ENCODE results near the gene C11orf21. TPM values are rescaled to one million over a fixed set of nuclear protein-coding genes. Genes with fewer than 3 reads are reported as not detected.

The C11orf21 gene
- total RNA-seq, 6 donors from 2014 or later, result 2.3 to 20.3 (median 9.5) TPM

DNA sequence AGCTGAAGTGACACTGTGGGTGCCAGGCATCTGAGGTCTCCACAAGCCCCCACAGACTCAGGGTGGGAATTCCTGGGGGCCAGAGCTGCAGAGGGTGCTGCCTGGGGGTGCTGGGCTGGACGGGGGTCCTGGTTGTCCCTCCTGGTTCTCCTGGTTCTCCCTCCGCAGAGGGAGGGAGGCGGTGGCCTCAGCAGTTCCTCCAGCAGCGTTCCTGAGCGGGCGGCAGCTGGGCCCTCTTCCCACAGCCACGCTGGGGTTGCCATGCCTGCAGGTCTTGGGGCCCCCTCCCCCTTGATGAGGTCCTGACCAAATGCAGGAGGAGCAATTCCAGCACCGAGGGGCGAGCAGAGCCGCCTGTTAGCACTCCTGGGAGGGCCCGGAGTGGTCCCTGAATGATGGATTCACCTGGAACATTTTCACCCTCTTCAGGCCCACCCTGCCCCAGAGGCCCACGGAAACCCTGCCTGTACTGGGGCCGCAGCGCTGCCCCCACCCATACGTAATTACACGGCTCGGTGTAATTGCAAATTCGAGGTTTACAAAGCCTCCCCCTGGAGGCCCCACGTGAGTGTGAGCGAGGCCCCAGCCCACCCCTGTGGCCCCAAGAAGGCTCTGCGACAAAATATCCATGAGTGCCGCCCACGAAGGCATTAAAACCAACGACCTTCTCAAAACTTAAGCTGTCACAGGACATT lies 635 bp downstream of the C11orf21 start:
- Histone ChIP-seq H3K9me3 (no peaks in the 10 kb centered on the region), H3K4me1 (peaks cover 33 to 60% (median 43%) of the 10 kb centered on the region in 4 donors), H3K36me3 (no peaks in the 10 kb centered on the region), H3K27ac (peak overlapping the region; percentile 69 to 93 (median 85)), H3K4me3 (peak overlapping the region in 3 of 4 donors; percentile 23 to 42 (median 31)), H3K27me3 (no peaks in the 10 kb centered on the region)
- ATAC-seq (ENCODE audit: low FRiP score in 2 of 2), result no peak
- TF ChIP-seq POLR2A (IDR thresholded peaks at IDR 0.05) (no peak), EP300 (IDR thresholded peaks at IDR 0.05) (no peak), POLR2AphosphoS5 (IDR thresholded peaks at IDR 0.05) (no peak)
- TF ChIP-seq, protein P1, sequence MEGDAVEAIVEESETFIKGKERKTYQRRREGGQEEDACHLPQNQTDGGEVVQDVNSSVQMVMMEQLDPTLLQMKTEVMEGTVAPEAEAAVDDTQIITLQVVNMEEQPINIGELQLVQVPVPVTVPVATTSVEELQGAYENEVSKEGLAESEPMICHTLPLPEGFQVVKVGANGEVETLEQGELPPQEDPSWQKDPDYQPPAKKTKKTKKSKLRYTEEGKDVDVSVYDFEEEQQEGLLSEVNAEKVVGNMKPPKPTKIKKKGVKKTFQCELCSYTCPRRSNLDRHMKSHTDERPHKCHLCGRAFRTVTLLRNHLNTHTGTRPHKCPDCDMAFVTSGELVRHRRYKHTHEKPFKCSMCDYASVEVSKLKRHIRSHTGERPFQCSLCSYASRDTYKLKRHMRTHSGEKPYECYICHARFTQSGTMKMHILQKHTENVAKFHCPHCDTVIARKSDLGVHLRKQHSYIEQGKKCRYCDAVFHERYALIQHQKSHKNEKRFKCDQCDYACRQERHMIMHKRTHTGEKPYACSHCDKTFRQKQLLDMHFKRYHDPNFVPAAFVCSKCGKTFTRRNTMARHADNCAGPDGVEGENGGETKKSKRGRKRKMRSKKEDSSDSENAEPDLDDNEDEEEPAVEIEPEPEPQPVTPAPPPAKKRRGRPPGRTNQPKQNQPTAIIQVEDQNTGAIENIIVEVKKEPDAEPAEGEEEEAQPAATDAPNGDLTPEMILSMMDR (IDR thresholded peaks at IDR 0.05), result no peak
- peak; percentile 43 to 62 for DNase-seq
- WGBS, 2 donors, result 44 to 77% methylated on average over 7 to 24 of the region's 24 CpGs

DNA sequence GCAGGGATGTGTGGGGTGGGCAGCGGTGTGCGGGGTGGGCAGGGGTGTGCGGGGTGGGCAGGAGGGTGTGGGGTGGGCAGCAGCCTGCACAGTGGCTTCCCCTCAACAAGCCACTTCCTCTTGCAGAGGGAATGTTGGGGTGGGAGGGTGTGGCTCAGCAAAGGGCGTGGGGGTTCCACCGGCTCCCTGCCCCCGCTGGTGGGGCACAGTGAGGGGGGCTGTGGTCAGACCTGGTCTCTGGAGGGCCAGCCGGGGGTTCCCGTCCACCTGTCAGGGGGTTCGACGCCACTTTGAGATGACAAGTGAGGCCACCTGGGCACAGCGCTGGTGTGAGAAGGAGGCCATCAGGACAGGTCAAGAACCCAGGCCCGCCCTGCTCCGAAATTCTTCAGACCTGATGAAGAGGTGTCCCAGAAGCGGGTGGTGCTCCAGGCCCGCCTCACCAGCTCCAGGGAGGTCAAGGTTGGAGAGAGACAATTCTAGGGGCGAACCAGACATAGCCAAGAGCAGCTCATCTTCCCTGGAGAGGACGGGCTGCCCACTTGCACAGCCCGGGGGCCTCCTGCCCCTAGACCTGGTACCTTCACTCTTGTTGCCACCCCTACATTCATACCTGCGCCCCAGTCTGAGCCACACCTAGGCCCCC lies 1.3 kb downstream of the C11orf21 start:
- H3K27me3 ChIP-seq, result no peaks in the 10 kb centered on the region
- peaks cover 27 to 53% (median 36%) of the 10 kb centered on the region in 4 donors for H3K4me1 ChIP-seq
- no peak for TF ChIP-seq POLR2A (IDR thresholded peaks at IDR 0.05)
- no peak for TF ChIP-seq EP300 (IDR thresholded peaks at IDR 0.05)
- TF ChIP-seq, protein P1 (IDR thresholded peaks at IDR 0.05), result no peak
- TF ChIP-seq POLR2AphosphoS5 (IDR thresholded peaks at IDR 0.05), result no peak
- H3K27ac ChIP-seq, result peak overlapping the region; percentile 69 to 93 (median 85)
- ATAC-seq (ENCODE audit: low FRiP score in 2 of 2) (no peak), DNase-seq (peak; percentile 25 to 62)
- WGBS, 2 donors, result 44 to 58% methylated on average over 8 to 18 of the region's 19 CpGs
- H3K36me3 ChIP-seq, result no peaks in the 10 kb centered on the region
- peak overlapping the region in 3 of 4 donors; percentile 23 to 42 (median 31) for H3K4me3 ChIP-seq
- no peaks in the 10 kb centered on the region for H3K9me3 ChIP-seq

DNA sequence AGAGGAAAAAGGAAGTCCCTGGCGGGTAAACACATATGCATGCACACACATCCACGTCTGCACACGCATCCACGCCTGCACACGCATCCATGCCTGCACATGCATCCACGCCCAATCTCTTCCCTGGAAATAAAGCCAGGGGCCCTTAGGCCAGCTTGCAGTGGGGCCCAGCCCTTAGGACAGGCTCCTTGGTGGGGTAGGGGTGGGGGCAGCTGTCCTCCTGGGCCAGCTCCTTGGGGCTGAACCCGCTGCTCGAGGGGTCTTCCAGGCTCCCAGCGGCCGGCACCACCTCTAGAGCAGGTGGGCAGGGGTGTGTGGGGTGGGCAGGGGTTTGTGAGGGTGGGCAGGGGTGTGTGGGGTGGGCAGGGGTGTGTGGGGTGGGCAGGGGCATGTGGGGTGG lies 1.9 kb downstream of the C11orf21 start:
- H3K27ac ChIP-seq, result no peak overlapping the region
- 65 to 81% methylated on average over 6 of the region's 10 CpGs for WGBS, 2 donors
- no peaks in the 10 kb centered on the region for H3K9me3 ChIP-seq
- H3K27me3 ChIP-seq, result no peaks in the 10 kb centered on the region
- TF ChIP-seq EP300 (IDR thresholded peaks at IDR 0.05), result no peak
- TF ChIP-seq POLR2A (IDR thresholded peaks at IDR 0.05), result no peak
- TF ChIP-seq, protein P1 (IDR thresholded peaks at IDR 0.05), result no peak
- no peak for TF ChIP-seq POLR2AphosphoS5 (IDR thresholded peaks at IDR 0.05)
- peaks cover 20 to 47% (median 30%) of the 10 kb centered on the region in 4 donors for H3K4me1 ChIP-seq
- no peaks in the 10 kb centered on the region for H3K36me3 ChIP-seq
- no peak for ATAC-seq (ENCODE audit: low FRiP score in 2 of 2)
- no peak overlapping the region for H3K4me3 ChIP-seq
- DNase-seq, result peak in 1 of 2 donors; percentile 41

DNA sequence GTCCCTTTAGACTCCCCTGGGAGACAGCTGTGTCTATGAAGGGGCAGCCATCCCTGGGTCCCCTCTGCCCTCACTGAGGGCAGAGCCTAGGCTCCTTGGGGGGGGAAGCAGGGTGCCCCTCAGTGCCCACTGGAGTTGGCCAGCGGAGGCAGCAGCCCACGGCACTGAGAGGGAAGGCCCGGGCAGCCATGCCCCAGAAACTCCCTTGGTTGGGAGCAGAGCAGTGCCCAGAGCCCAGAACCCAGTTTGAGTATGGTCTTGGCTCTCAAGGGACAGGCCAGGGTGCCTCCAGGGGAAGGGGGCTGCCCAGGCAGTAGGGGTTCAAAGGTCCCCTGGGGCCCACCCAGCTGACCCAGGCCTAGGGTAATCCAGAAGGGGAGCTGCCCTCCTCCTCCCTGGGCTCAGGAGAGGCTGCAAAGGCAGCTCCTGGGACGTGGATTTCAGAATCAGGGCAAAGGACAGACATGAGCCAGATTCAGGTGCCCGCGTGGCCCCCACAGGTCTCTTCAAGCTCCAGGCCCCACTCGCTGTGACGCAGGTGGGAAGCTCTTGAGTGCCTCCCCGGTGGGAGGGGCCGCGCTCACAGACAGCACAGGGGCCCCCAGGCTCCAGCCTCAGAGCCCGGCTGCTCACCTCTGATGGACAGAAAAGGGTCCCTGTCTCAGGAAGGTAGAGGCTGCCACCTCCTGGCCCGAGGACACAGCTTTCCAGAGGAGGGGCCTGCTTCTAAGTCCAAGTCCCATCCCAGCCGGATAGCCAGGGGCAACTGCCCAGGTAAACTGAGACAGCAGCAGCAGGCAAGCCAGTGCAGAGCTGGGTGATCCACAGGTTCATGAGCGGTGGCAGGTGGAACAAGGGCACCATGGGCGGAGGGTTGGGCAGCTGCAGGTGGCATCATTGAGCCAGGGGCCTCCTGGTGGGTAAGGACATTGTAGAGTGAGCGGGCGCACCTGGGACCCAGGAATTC lies 2.6 kb downstream of the C11orf21 start:
- Histone ChIP-seq H3K9me3 (no peaks in the 10 kb centered on the region), H3K27ac (no peak overlapping the region), H3K36me3 (no peaks in the 10 kb centered on the region), H3K4me3 (no peak overlapping the region), H3K27me3 (no peaks in the 10 kb centered on the region), H3K4me1 (peaks cover 13 to 40% (median 23%) of the 10 kb centered on the region in 4 donors)
- 78 to 83% methylated on average over 4 to 6 of the region's 18 CpGs for WGBS, 2 donors
- no peak for ATAC-seq (ENCODE audit: low FRiP score in 2 of 2)
- TF ChIP-seq POLR2AphosphoS5 (IDR thresholded peaks at IDR 0.05), result no peak
- TF ChIP-seq, protein P1 (IDR thresholded peaks at IDR 0.05), result peak in 5 of 6 experiments; percentile 42 to 61 (median 52)
- no peak for TF ChIP-seq POLR2A (IDR thresholded peaks at IDR 0.05)
- DNase-seq, result peak; percentile 28 to 65

Measured in upper lobe of left lung (tissue), 6 donors.